HepG2 (cell line): Measurements from ENCODE around the gene SIRT1. TPM values are rescaled to one million over a fixed set of nuclear protein-coding genes. Genes with fewer than 3 reads are reported as not detected.

ENCODE experiments used
- ATAC-seq: fragments of 200-7000 bp; cut with Tn5 transposase; 3 replicates; pipeline ENCODE4 v1.9.1; 2020; ENCODE audit warnings: mild to moderate bottlenecking, moderate library complexity
- BruUV-seq: library from RNA; stranded (reverse); fragments of 400-500 nt; replicated peaks from 2 replicates; lab custom pipeline; 2021; lab: Mats Ljungman, UMichigan
- CTCF ChIA-PET: fragments of 300-600 bp; formaldehyde crosslinking; extraction: SDS; loops from one replicate; lab custom pipeline; 2021; ENCODE audit warnings: low total read pairs, inconsistent platforms, low intra/inter-chr PET ratio; lab: Yijun Ruan, JAX
- POLR2A ChIA-PET: fragments of 350-600 bp; sonication (Branson Sonifier 250); formaldehyde crosslinking; loops from one replicate; lab custom pipeline; 2020; ENCODE audit warnings: antibody characterized with exemption, inconsistent platforms; lab: Yijun Ruan, JAX
- DNase-seq: peaks from one replicate; pipeline ENCODE4 v3.0.0-alpha.2; 2015; ENCODE audit warnings: low spot score
- FAIRE-seq: peaks from 3 replicates; lab custom pipeline; 2011; peaks lifted over from hg19 to GRCh38; lab: Jason Lieb, UNC
- H2AFZ ChIP-seq: one replicate; pipeline ENCODE4 v1.6.1; 2011; ENCODE audit warnings: low read length, inconsistent platforms
- H3K27ac ChIP-seq: fragments of 300-600 bp; 3 replicates; pipeline ENCODE4 v1.8.0; 2011; ENCODE audit warnings: mixed run types, mild to moderate bottlenecking, mixed read lengths, low read length, inconsistent platforms; ENCODE audit not compliant: insufficient read depth; ENCODE audit errors: extremely low read length
- H3K27me3 ChIP-seq, 2 experiments: fragments of 200-600 bp in 1 of 2; 2 replicates in 1 of 2; 3 replicates in 1 of 2; pipeline versions ENCODE4 v1.6.0 to v1.8.0; 2011; ENCODE audit warnings: low read length in 2 of 2, mild to moderate bottlenecking in 2 of 2, moderate library complexity in 2 of 2, inconsistent platforms in 1 of 2; ENCODE audit not compliant: insufficient read depth in 2 of 2, control insufficient read depth in 1 of 2
- H3K36me3 ChIP-seq, 2 experiments: fragments of 200-600 bp in 1 of 2; replicated peaks in 1 of 2; 2 replicates in 1 of 2; 3 replicates in 1 of 2; pipeline versions ENCODE4 v1.5.1 to v1.8.0; 2011; ENCODE audit warnings: low read length in 2 of 2, inconsistent platforms in 1 of 2; ENCODE audit not compliant: insufficient read depth in 2 of 2, control insufficient read depth in 1 of 2
- H3K4me1 ChIP-seq: 2 replicates; pipeline ENCODE4 v1.5.1; 2012; ENCODE audit warnings: low read length, inconsistent platforms; ENCODE audit not compliant: insufficient read depth
- H3K4me2 ChIP-seq: 2 replicates; pipeline ENCODE4 v1.6.0; 2011; ENCODE audit warnings: low read depth, low read length, inconsistent platforms
- H3K4me3 ChIP-seq, 3 experiments: fragments of 200-600 bp in 1 of 3; sonication (generic), shearing (Covaris generic) in 1 of 3; replicated peaks in 1 of 3; 2 replicates each; pipeline ENCODE4 v1.5.1; 2011 to 2016; ENCODE audit warnings: low read length in 3 of 3, inconsistent platforms in 2 of 3, low read depth in 2 of 3, mild to moderate bottlenecking in 2 of 3, control low read depth in 1 of 3, mixed read lengths in 1 of 3; ENCODE audit not compliant: insufficient read depth in 1 of 3
- H3K79me2 ChIP-seq: one replicate; pipeline ENCODE4 v1.6.1; 2011; ENCODE audit warnings: low read length, inconsistent platforms; ENCODE audit not compliant: insufficient read depth
- H3K9ac ChIP-seq: 2 replicates; pipeline ENCODE4 v1.6.0; 2011; ENCODE audit warnings: mild to moderate bottlenecking, low read depth, low read length, inconsistent platforms; ENCODE audit not compliant: insufficient read depth
- H3K9me3 ChIP-seq: 2 replicates; pipeline ENCODE4 v1.5.1; 2012; ENCODE audit warnings: mild to moderate bottlenecking, low read length
- H4K20me1 ChIP-seq: 2 replicates; pipeline ENCODE4 v1.6.0; 2011; ENCODE audit warnings: inconsistent platforms, mild to moderate bottlenecking, low read length, moderate library complexity; ENCODE audit not compliant: insufficient read depth
- CERS6 ChIP-seq: sonication (generic); formaldehyde crosslinking; IDR thresholded peaks from 2 replicates; pipeline ENCODE4 v1.5.0; 2020; ENCODE audit warnings: missing genetic modification reagents
- HMG20B ChIP-seq: conservative IDR thresholded peaks from 2 replicates; pipeline ENCODE4 v1.6.1; 2016; ENCODE audit warnings: missing genetic modification reagents, missing compliant biosample characterization
- TRAFD1 ChIP-seq: sonication (generic); formaldehyde crosslinking; IDR thresholded peaks from 2 replicates; pipeline ENCODE4 v1.5.1; 2020; ENCODE audit warnings: missing genetic modification reagents, mild to moderate bottlenecking, borderline replicate concordance
- XRCC5 ChIP-seq: fragments of 200-400 bp; formaldehyde crosslinking; optimal IDR thresholded peaks from 2 replicates; pipeline ENCODE3; 2017; ENCODE audit warnings: mild to moderate bottlenecking, low read length
- ZNF552 ChIP-seq: sonication (generic); formaldehyde crosslinking; IDR thresholded peaks from 2 replicates; pipeline ENCODE4 v1.9.0; 2022; ENCODE audit warnings: missing genetic modification reagents, mild to moderate bottlenecking, borderline replicate concordance
- ZNF83 ChIP-seq: sonication (generic); formaldehyde crosslinking; IDR thresholded peaks from 2 replicates; pipeline ENCODE4 v1.4.0; 2020; ENCODE audit warnings: missing genetic modification reagents, mild to moderate bottlenecking, borderline replicate concordance
- ZSCAN22 ChIP-seq: sonication (generic); formaldehyde crosslinking; IDR thresholded peaks from 2 replicates; pipeline ENCODE4 v1.4.0; 2020; ENCODE audit warnings: mild to moderate bottlenecking, missing genetic modification reagents
- WGBS: methylation state at CpG from one replicate; pipeline ENCODE4 v1.1.6; 2017; ENCODE audit warnings: low lambda C conversion rate; 5-methylcytosine and 5-hydroxymethylcytosine counted together
- in situ Hi-C: cut with HindIII; loops from 2 replicates; pipeline ENCODE4 v1.10.0; 2017; ENCODE audit warnings: low pct_unique_long_range_greater_than_20kb; ENCODE audit not compliant: extremely low pct_ligation_motif_present
- intact Hi-C: fragments of 100-400 bp; cut with micrococcal nuclease; formaldehyde crosslinking; loops from one replicate; pipeline ENCODE4 v1.10.0; 2022; ENCODE audit not compliant: unreplicated experiment
- polyA plus RNA-seq, 8 experiments: library from polyadenylated mRNA; depleted of rRNA in 3 of 8; stranded (reverse) in 7 of 8; unstranded in 1 of 8; fragments of >200 nt; fragmentation: Illumina TruSeq in 4 of 8; extraction: Trizol in 4 of 8; gene quantifications; 2 replicates each; pipeline versions ENCODE4 v1.2.1 to v1.2.3, GENCODE V29; 2011 to 2016; ENCODE audit warnings: low read depth in 4 of 8, missing spikeins in 1 of 8, mixed read lengths in 1 of 8; ENCODE audit not compliant: insufficient read depth in 1 of 8
- total RNA-seq, 5 experiments: library from RNA; depleted of rRNA; stranded (reverse); fragments of >200 nt; fragmentation: Illumina TruSeq; extraction: Trizol; gene quantifications; 2 replicates each; pipeline ENCODE4 v1.2.3, GENCODE V29; 2016; ENCODE audit warnings: low read depth in 1 of 5

The SIRT1 gene
- total and polyA plus RNA-seq, 2 of the 13 experiments (the other 11 are each of a cell fraction or from before 2014, with no cell fraction given), result 9.4 to 10.2 TPM

- CTCF ChIA-PET, result no interaction called here
These were observed 48.0 kb upstream of the SIRT1 start for GRCh38 chr10:67836488-67836887.

More at GRCh38 chr10:67836488-67836887, 48.0 kb upstream of the SIRT1 start:
- Histone ChIP-seq H3K9me3 (0 out of 2 replicates have a peak, but pooled peaks cover 2% of the 10 kb centered on the region), H3K4me2 (peak overlapping the region; percentile 76), H3K27ac (no peak overlapping the region), H3K4me1 (peaks cover 33% of the 10 kb centered on the region), H3K79me2 (peaks cover 41% of the 10 kb centered on the region), H3K36me3 (peaks cover 0 to 3% of the 10 kb centered on the region in 2 experiments; a peak in 1 of 5 replicates), H3K4me3 (peak overlapping the region; percentile 48 to 66 (median 52); a peak in 5 of 6 replicates), H3K27me3 (no peaks in the 10 kb centered on the region), H2AFZ (no peak overlapping the region), H3K9ac (peak overlapping the region; percentile 54; the same call in 1 of the 2 replicates), H4K20me1 (no peaks in the 10 kb centered on the region)
- intact Hi-C loops (no loop called here), in situ Hi-C loops (no loop called here)
- WGBS, result 56% methylated on average over 2 of the region's 2 CpGs
- no TSS peak for BruUV-seq
- no peak for ATAC-seq
- FAIRE-seq, result no peak
- DNase-seq, result no peak
- POLR2A ChIA-PET, result no interaction called here
- TF ChIP-seq TRAFD1 (CRISPR knock-in tag) (no peak), ZNF83 (CRISPR knock-in tag) (no peak), XRCC5 (no peak), ZSCAN22 (no peak), CERS6 (CRISPR knock-in tag) (no peak), ZNF552 (no peak), HMG20B (CRISPR knock-in tag) (no peak)
